ENCODE measurements around the gene ACOT12.

ACOT12 gene

GRCh38 chr5:81425569-81425968, 31.6 kb upstream of the ACOT12 start:
- ATAC-seq: peak; percentile 80
- TF ChIP-seq ZNF8 (CRISPR knock-in tag; IDR thresholded peaks at IDR 0.05): no peak
- no peak for TF ChIP-seq ESRRG (CRISPR knock-in tag; IDR thresholded peaks at IDR 0.05)
- no peak for TF ChIP-seq ISL1 (CRISPR knock-in tag; IDR thresholded peaks at IDR 0.05)
- TF ChIP-seq ARNTL (CRISPR knock-in tag; IDR thresholded peaks at IDR 0.05; ENCODE audit: borderline replicate concordance, low read depth): no peak
- TF ChIP-seq TOX (CRISPR knock-in tag; IDR thresholded peaks at IDR 0.05; ENCODE audit: borderline replicate concordance): no peak
- TF ChIP-seq TSHZ2 (CRISPR knock-in tag; IDR thresholded peaks at IDR 0.05): no peak
- TF ChIP-seq ZFP3 (CRISPR knock-in tag; IDR thresholded peaks at IDR 0.05): no peak
- no peak for TF ChIP-seq PATZ1 (CRISPR knock-in tag; IDR thresholded peaks at IDR 0.05; ENCODE audit: borderline replicate concordance)
- no peak for TF ChIP-seq GLIS3 (CRISPR knock-in tag; IDR thresholded peaks at IDR 0.05)
- no peak for TF ChIP-seq SNAI2 (CRISPR knock-in tag; IDR thresholded peaks at IDR 0.05)
- no peak for TF ChIP-seq OSR1 (CRISPR knock-in tag; IDR thresholded peaks at IDR 0.05)
- no peak for TF ChIP-seq CREB5 (CRISPR knock-in tag; IDR thresholded peaks at IDR 0.05; ENCODE audit: low read depth)
- TF ChIP-seq ZNF70 (CRISPR knock-in tag; IDR thresholded peaks at IDR 0.05): no peak

- ATAC-seq: no peak
- no peak for TF ChIP-seq ZNF8 (CRISPR knock-in tag; IDR thresholded peaks at IDR 0.05)
- no peak for TF ChIP-seq ZNF565 (CRISPR knock-in tag; conservative IDR thresholded peaks at IDR 0.05; ENCODE audit: low read depth)
- TF ChIP-seq ISL1 (CRISPR knock-in tag; IDR thresholded peaks at IDR 0.05): no peak
- TF ChIP-seq PPARA (CRISPR knock-in tag; IDR thresholded peaks at IDR 0.05; ENCODE audit: borderline replicate concordance): no peak
- TF ChIP-seq CSDC2 (CRISPR knock-in tag; IDR thresholded peaks at IDR 0.05): no peak
- TF ChIP-seq ZFP3 (CRISPR knock-in tag; IDR thresholded peaks at IDR 0.05): no peak
- TF ChIP-seq ZFP30 (CRISPR knock-in tag; IDR thresholded peaks at IDR 0.05): no peak
Measured at GRCh38 chr5:81424728-81425127, 30.8 kb upstream of the ACOT12 start.

- TF ChIP-seq CSRNP3 (CRISPR knock-in tag; IDR thresholded peaks at IDR 0.05) (no peak), ISL1 (CRISPR knock-in tag; IDR thresholded peaks at IDR 0.05) (peak; percentile 27; the same call in 1 of the 2 replicates)
- ATAC-seq: no peak
Measured at GRCh38 chr5:81422671-81423070, 28.7 kb upstream of the ACOT12 start.

GRCh38 chr5:81420039-81420667, 26.2 kb upstream of the ACOT12 start:
- ATAC-seq: peak; percentile 99
- TF ChIP-seq PATZ1 (CRISPR knock-in tag; IDR thresholded peaks at IDR 0.05; ENCODE audit: borderline replicate concordance): no peak
- TF ChIP-seq GLIS3 (CRISPR knock-in tag; IDR thresholded peaks at IDR 0.05): no peak
- TF ChIP-seq ZNF565 (CRISPR knock-in tag; conservative IDR thresholded peaks at IDR 0.05; ENCODE audit: low read depth): no peak
- no peak for TF ChIP-seq BACH2 (CRISPR knock-in tag; IDR thresholded peaks at IDR 0.05; ENCODE audit: borderline replicate concordance)
- TF ChIP-seq TCF4 (CRISPR knock-in tag; IDR thresholded peaks at IDR 0.05; ENCODE audit: borderline replicate concordance): no peak
- no peak for TF ChIP-seq RARB (CRISPR knock-in tag; IDR thresholded peaks at IDR 0.05)
- no peak for TF ChIP-seq ZC3H10 (CRISPR knock-in tag; IDR thresholded peaks at IDR 0.05)
- TF ChIP-seq CSDC2 (CRISPR knock-in tag; IDR thresholded peaks at IDR 0.05): no peak
- no peak for TF ChIP-seq ARNTL (CRISPR knock-in tag; IDR thresholded peaks at IDR 0.05; ENCODE audit: borderline replicate concordance, low read depth)
- TF ChIP-seq ESRRG (CRISPR knock-in tag; IDR thresholded peaks at IDR 0.05): no peak
- no peak for TF ChIP-seq TOX (CRISPR knock-in tag; IDR thresholded peaks at IDR 0.05; ENCODE audit: borderline replicate concordance)
- no peak for TF ChIP-seq POU6F1 (CRISPR knock-in tag; IDR thresholded peaks at IDR 0.05; ENCODE audit: borderline replicate concordance, low read depth)
- no peak for TF ChIP-seq ISL1 (CRISPR knock-in tag; IDR thresholded peaks at IDR 0.05)

All from SK-N-SH treated with all-trans-retinoic acid at 6 μM for 48 hours (cell line).